GM19438 (cell line): ENCODE measurements around the gene SIGLEC9.
"Not testable (repeated sequence)": the region's sequence is repeated elsewhere in the genome, so short reads cannot be mapped to it uniquely, and the experiment has no call there.

Source experiments
- ATAC-seq: cut with Tn5 transposase; IDR thresholded peaks from one replicate; pipeline ENCODE4 v1.9.1; 2021; ENCODE audit warnings: low read depth; ENCODE audit not compliant: unreplicated experiment

SIGLEC9 gene

GRCh38 chr19:51142809-51143475 is 18.2 kb downstream of the SIGLEC9 start:
- ATAC-seq: not testable (repeated sequence)

- no peak for ATAC-seq
These were observed 18.8 kb downstream of the SIGLEC9 start for GRCh38 chr19:51143486-51143885.

GRCh38 chr19:51144482-51145045 is 19.9 kb downstream of the SIGLEC9 start:
- ATAC-seq: no peak

- no peak for ATAC-seq
These were observed 21.3 kb downstream of the SIGLEC9 start for GRCh38 chr19:51145916-51146493.

- ATAC-seq: no peak
These were observed 22.0 kb downstream of the SIGLEC9 start for GRCh38 chr19:51146751-51147150.

- ATAC-seq: no peak
These were observed 23.0 kb downstream of the SIGLEC9 start for GRCh38 chr19:51147663-51148062.

- no peak for ATAC-seq
These were observed 23.9 kb downstream of the SIGLEC9 start for GRCh38 chr19:51148580-51148979.

- ATAC-seq: no peak
These were observed 25.9 kb downstream of the SIGLEC9 start for GRCh38 chr19:51150627-51151026.

- no peak for ATAC-seq
These were observed 32.0 kb downstream of the SIGLEC9 start for GRCh38 chr19:51156710-51157109.

- no peak for ATAC-seq
These were observed 32.6 kb downstream of the SIGLEC9 start for GRCh38 chr19:51157265-51157664.

- no peak for ATAC-seq
These were observed 33.9 kb downstream of the SIGLEC9 start for GRCh38 chr19:51158474-51159129.

- ATAC-seq: no peak
These were observed 35.0 kb downstream of the SIGLEC9 start for GRCh38 chr19:51159656-51160055.

GRCh38 chr19:51161266-51161665 is 36.6 kb downstream of the SIGLEC9 start:
- ATAC-seq: no peak

GRCh38 chr19:51161867-51162496 is 37.3 kb downstream of the SIGLEC9 start:
- ATAC-seq: no peak

GRCh38 chr19:51163257-51163656 is 38.6 kb downstream of the SIGLEC9 start:
- no peak for ATAC-seq

- no peak for ATAC-seq
These were observed 39.5 kb downstream of the SIGLEC9 start for GRCh38 chr19:51164215-51164614.

- no peak for ATAC-seq
These were observed 42.3 kb downstream of the SIGLEC9 start for GRCh38 chr19:51166846-51167490.

GRCh38 chr19:51168564-51169282 is 44.0 kb downstream of the SIGLEC9 start:
- ATAC-seq: no peak

GRCh38 chr19:51169283-51169918 is 44.7 kb downstream of the SIGLEC9 start:
- ATAC-seq: not testable (repeated sequence)

- ATAC-seq: no peak
These were observed 47.5 kb downstream of the SIGLEC9 start for GRCh38 chr19:51172223-51172622.
